Fibroblast of lung (primary cell): Measurements from ENCODE around the gene C9orf43.

Source experiments
- CTCF ChIP-seq, 2 donors: IDR thresholded peaks in 1 of 2; conservative IDR thresholded peaks in 1 of 2; 1 replicate in 1 of 2; 2 replicates in 1 of 2; pipeline ENCODE4 v1.5.1; 2011 to 2012; ENCODE audit warnings: low read length in 2 of 2, control low read depth in 1 of 2, inconsistent platforms in 1 of 2, low read depth in 1 of 2, mild to moderate bottlenecking in 1 of 2
- EZH2 ChIP-seq: IDR thresholded peaks from 2 replicates; pipeline ENCODE4 v1.5.1; 2012; ENCODE audit warnings: low read length, control low read depth, mild to moderate bottlenecking; ENCODE audit errors: missing control alignments

GRCh38 chr9:113464286-113464660 is 53.7 kb downstream of the C9orf43 start:
- TF ChIP-seq CTCF (conservative IDR thresholded peaks at IDR 0.05 in 1 of 2, IDR thresholded peaks at IDR 0.05 in 1 of 2; ENCODE audit: low read depth in 1 of 2, low read length in 2 of 2) (no peak), EZH2 (no peak)
